HepG2 (cell line): ENCODE data around the gene GDF15. TPM values are rescaled to one million over a fixed set of nuclear protein-coding genes. Genes with fewer than 3 reads are reported as not detected.

Experiments
- ATAC-seq: fragments of 200-7000 bp; cut with Tn5 transposase; 3 replicates; pipeline ENCODE4 v1.9.1; 2020; ENCODE audit warnings: mild to moderate bottlenecking, moderate library complexity
- BruUV-seq: library from RNA; stranded (reverse); fragments of 400-500 nt; replicated peaks from 2 replicates; lab custom pipeline; 2021; lab: Mats Ljungman, UMichigan
- CTCF ChIA-PET: fragments of 300-600 bp; formaldehyde crosslinking; extraction: SDS; loops from one replicate; lab custom pipeline; 2021; ENCODE audit warnings: low total read pairs, inconsistent platforms, low intra/inter-chr PET ratio; lab: Yijun Ruan, JAX
- POLR2A ChIA-PET: fragments of 350-600 bp; sonication (Branson Sonifier 250); formaldehyde crosslinking; loops from one replicate; lab custom pipeline; 2020; ENCODE audit warnings: antibody characterized with exemption, inconsistent platforms; lab: Yijun Ruan, JAX
- DNase-seq: peaks from one replicate; pipeline ENCODE4 v3.0.0-alpha.2; 2015; ENCODE audit warnings: low spot score
- FAIRE-seq: peaks from 3 replicates; lab custom pipeline; 2011; peaks lifted over from hg19 to GRCh38; lab: Jason Lieb, UNC
- H2AFZ ChIP-seq: one replicate; pipeline ENCODE4 v1.6.1; 2011; ENCODE audit warnings: low read length, inconsistent platforms
- H3K27ac ChIP-seq: fragments of 300-600 bp; 3 replicates; pipeline ENCODE4 v1.8.0; 2011; ENCODE audit warnings: mixed run types, mild to moderate bottlenecking, mixed read lengths, low read length, inconsistent platforms; ENCODE audit not compliant: insufficient read depth; ENCODE audit errors: extremely low read length
- H3K27me3 ChIP-seq, 2 experiments: fragments of 200-600 bp in 1 of 2; 2 replicates in 1 of 2; 3 replicates in 1 of 2; pipeline versions ENCODE4 v1.6.0 to v1.8.0; 2011; ENCODE audit warnings: low read length in 2 of 2, mild to moderate bottlenecking in 2 of 2, moderate library complexity in 2 of 2, inconsistent platforms in 1 of 2; ENCODE audit not compliant: insufficient read depth in 2 of 2, control insufficient read depth in 1 of 2
- H3K36me3 ChIP-seq, 2 experiments: fragments of 200-600 bp in 1 of 2; replicated peaks in 1 of 2; 2 replicates in 1 of 2; 3 replicates in 1 of 2; pipeline versions ENCODE4 v1.5.1 to v1.8.0; 2011; ENCODE audit warnings: low read length in 2 of 2, inconsistent platforms in 1 of 2; ENCODE audit not compliant: insufficient read depth in 2 of 2, control insufficient read depth in 1 of 2
- H3K4me1 ChIP-seq: 2 replicates; pipeline ENCODE4 v1.5.1; 2012; ENCODE audit warnings: low read length, inconsistent platforms; ENCODE audit not compliant: insufficient read depth
- H3K4me2 ChIP-seq: 2 replicates; pipeline ENCODE4 v1.6.0; 2011; ENCODE audit warnings: low read depth, low read length, inconsistent platforms
- H3K4me3 ChIP-seq, 3 experiments: fragments of 200-600 bp in 1 of 3; sonication (generic), shearing (Covaris generic) in 1 of 3; replicated peaks in 1 of 3; 2 replicates each; pipeline ENCODE4 v1.5.1; 2011 to 2016; ENCODE audit warnings: low read length in 3 of 3, inconsistent platforms in 2 of 3, low read depth in 2 of 3, mild to moderate bottlenecking in 2 of 3, control low read depth in 1 of 3, mixed read lengths in 1 of 3; ENCODE audit not compliant: insufficient read depth in 1 of 3
- H3K79me2 ChIP-seq: one replicate; pipeline ENCODE4 v1.6.1; 2011; ENCODE audit warnings: low read length, inconsistent platforms; ENCODE audit not compliant: insufficient read depth
- H3K9ac ChIP-seq: 2 replicates; pipeline ENCODE4 v1.6.0; 2011; ENCODE audit warnings: mild to moderate bottlenecking, low read depth, low read length, inconsistent platforms; ENCODE audit not compliant: insufficient read depth
- H3K9me3 ChIP-seq: 2 replicates; pipeline ENCODE4 v1.5.1; 2012; ENCODE audit warnings: mild to moderate bottlenecking, low read length
- H4K20me1 ChIP-seq: 2 replicates; pipeline ENCODE4 v1.6.0; 2011; ENCODE audit warnings: inconsistent platforms, mild to moderate bottlenecking, low read length, moderate library complexity; ENCODE audit not compliant: insufficient read depth
- ARNT2 ChIP-seq: sonication (generic); formaldehyde crosslinking; IDR thresholded peaks from 2 replicates; pipeline ENCODE4 v1.8.0; 2022; ENCODE audit warnings: mild to moderate bottlenecking, low read depth, missing genetic modification reagents, moderate library complexity
- BCL6 ChIP-seq: IDR thresholded peaks from 2 replicates; pipeline ENCODE4 v1.6.1; 2016; ENCODE audit warnings: missing genetic modification reagents, missing compliant biosample characterization
- CBX2 ChIP-seq, 2 experiments: fragments of 200-600 bp in 1 of 2; sonication (generic); formaldehyde crosslinking in 1 of 2; IDR thresholded peaks; 2 replicates each; pipeline versions ENCODE4 v1.7.0 to v1.8.1; 2018 to 2022; ENCODE audit warnings: low read depth in 2 of 2, low read length in 1 of 2, mild to moderate bottlenecking in 1 of 2, missing genetic modification reagents in 1 of 2
- DPF2 ChIP-seq: sonication (generic); formaldehyde crosslinking; IDR thresholded peaks from 2 replicates; pipeline ENCODE4 v1.4.0; 2020; ENCODE audit warnings: mild to moderate bottlenecking, low read depth, missing genetic modification reagents, borderline replicate concordance
- NBN ChIP-seq: fragments of 450-650 bp; conservative IDR thresholded peaks from 2 replicates; pipeline ENCODE4 v1.6.1; 2017
- SOX6 ChIP-seq, 2 experiments: fragments of 450-650 bp in 1 of 2; sonication (generic) in 1 of 2; formaldehyde crosslinking in 1 of 2; IDR thresholded peaks; 2 replicates each; pipeline versions ENCODE4 v1.4.0 to v1.6.1; 2017 to 2020; ENCODE audit warnings: antibody characterized with exemption in 1 of 2, mild to moderate bottlenecking in 1 of 2, missing genetic modification reagents in 1 of 2
- YEATS4 ChIP-seq: sonication (generic); formaldehyde crosslinking; IDR thresholded peaks from 2 replicates; pipeline ENCODE4 v1.4.0; 2020; ENCODE audit warnings: missing genetic modification reagents, borderline replicate concordance
- ZFY ChIP-seq: sonication (generic); formaldehyde crosslinking; IDR thresholded peaks from 2 replicates; pipeline ENCODE4 v1.4.0; 2020; ENCODE audit warnings: missing genetic modification reagents
- ZNF230 ChIP-seq: sonication (generic); formaldehyde crosslinking; IDR thresholded peaks from 2 replicates; pipeline ENCODE4 v1.4.0; 2020; ENCODE audit warnings: mild to moderate bottlenecking, missing genetic modification reagents
- ZNF878 ChIP-seq: sonication (generic); formaldehyde crosslinking; IDR thresholded peaks from 2 replicates; pipeline ENCODE4 v1.8.1; 2023; ENCODE audit warnings: mild to moderate bottlenecking, missing genetic modification reagents, moderate library complexity
- WGBS: methylation state at CpG from one replicate; pipeline ENCODE4 v1.1.6; 2017; ENCODE audit warnings: low lambda C conversion rate; 5-methylcytosine and 5-hydroxymethylcytosine counted together
- in situ Hi-C: cut with HindIII; loops from 2 replicates; pipeline ENCODE4 v1.10.0; 2017; ENCODE audit warnings: low pct_unique_long_range_greater_than_20kb; ENCODE audit not compliant: extremely low pct_ligation_motif_present
- intact Hi-C: fragments of 100-400 bp; cut with micrococcal nuclease; formaldehyde crosslinking; loops from one replicate; pipeline ENCODE4 v1.10.0; 2022; ENCODE audit not compliant: unreplicated experiment
- polyA plus RNA-seq, 8 experiments: library from polyadenylated mRNA; depleted of rRNA in 3 of 8; stranded (reverse) in 7 of 8; unstranded in 1 of 8; fragments of >200 nt; fragmentation: Illumina TruSeq in 4 of 8; extraction: Trizol in 4 of 8; gene quantifications; 2 replicates each; pipeline versions ENCODE4 v1.2.1 to v1.2.3, GENCODE V29; 2011 to 2016; ENCODE audit warnings: low read depth in 4 of 8, missing spikeins in 1 of 8, mixed read lengths in 1 of 8; ENCODE audit not compliant: insufficient read depth in 1 of 8
- total RNA-seq, 5 experiments: library from RNA; depleted of rRNA; stranded (reverse); fragments of >200 nt; fragmentation: Illumina TruSeq; extraction: Trizol; gene quantifications; 2 replicates each; pipeline ENCODE4 v1.2.3, GENCODE V29; 2016; ENCODE audit warnings: low read depth in 1 of 5
- TF ChIP-seq, protein P1 (sequence below): sonication (generic); formaldehyde crosslinking; IDR thresholded peaks from 2 replicates; pipeline ENCODE4 v1.5.0; 2020; ENCODE audit warnings: mild to moderate bottlenecking, missing genetic modification reagents
- TF ChIP-seq, protein P2 (sequence below): IDR thresholded peaks from 2 replicates; pipeline ENCODE4 v1.6.1; 2016
- TF ChIP-seq, protein P3 (sequence below): sonication (generic); formaldehyde crosslinking; IDR thresholded peaks from 2 replicates; pipeline ENCODE4 v1.4.0; 2020; ENCODE audit warnings: missing genetic modification reagents
- TF ChIP-seq, protein P4 (sequence below): sonication (generic); formaldehyde crosslinking; IDR thresholded peaks from 2 replicates; pipeline ENCODE4 v1.5.0; 2020; ENCODE audit warnings: mild to moderate bottlenecking, missing genetic modification reagents, borderline replicate concordance

The GDF15 gene
- total and polyA plus RNA-seq, 2 of the 13 experiments (the other 11 are each of a cell fraction or from before 2014, with no cell fraction given) = 146 to 422 TPM

DNA sequence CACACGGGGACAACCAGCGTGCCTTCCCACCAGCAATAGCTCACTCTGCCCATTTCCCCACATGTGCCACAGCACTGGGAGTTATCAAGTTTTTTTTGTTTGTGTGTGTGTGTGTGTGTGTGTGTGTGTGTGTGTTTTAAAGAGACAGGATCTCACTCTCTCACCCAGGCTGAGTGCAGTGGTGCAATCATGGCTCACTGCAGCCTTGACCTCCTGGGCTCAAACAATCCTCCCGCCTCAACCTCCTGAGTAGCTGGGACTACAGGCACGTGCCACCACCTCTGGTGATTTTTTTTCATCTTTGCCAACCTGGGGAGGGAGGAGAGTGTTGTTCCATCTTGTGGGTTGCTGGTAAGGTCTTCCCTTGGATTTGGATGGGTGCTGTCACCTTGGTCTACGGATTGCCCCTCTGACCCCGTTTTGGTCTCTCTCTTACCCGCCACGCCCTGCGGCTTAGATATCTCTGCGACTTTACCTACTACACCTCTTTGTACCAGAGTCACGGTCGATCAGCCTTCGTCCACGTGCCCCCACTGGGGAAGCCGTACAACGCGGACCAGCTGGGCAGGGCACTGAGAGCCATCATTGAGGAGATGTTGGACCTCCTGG lies 22.9 kb upstream of the GDF15 start:
- H3K36me3 ChIP-seq = peaks cover 14 to 48% of the 10 kb centered on the region in 2 experiments
- WGBS = 83% methylated on average over 17 of the region's 17 CpGs
- in situ Hi-C loops (no loop called here), intact Hi-C loops (no loop called here)
- peak overlapping the region; percentile 90 for H3K27ac ChIP-seq
- H3K9ac ChIP-seq = peak overlapping the region; percentile 75; the same call in 1 of the 2 replicates
- H3K79me2 ChIP-seq = peaks cover 5% of the 10 kb centered on the region
- peak; percentile 54 for DNase-seq
- no peaks in the 10 kb centered on the region for H4K20me1 ChIP-seq
- no peaks in the 10 kb centered on the region for H3K9me3 ChIP-seq
- POLR2A ChIA-PET = interaction anchor here (0.6 to 17.4 kb wide), 6 partner anchors 9 to 180 kb away, joined by 3 to 514 read pairs (median 4); partner anchors contain the start of genes GDF15 and LSM4
- FAIRE-seq = peak; percentile 49
- H3K4me1 ChIP-seq = peaks cover 60% of the 10 kb centered on the region
- ATAC-seq = peak; percentile 23
- H3K27me3 ChIP-seq = no peaks in the 10 kb centered on the region
- BruUV-seq = no TSS peak
- no peak overlapping the region; the same call in 1 of the 2 replicates for H3K4me2 ChIP-seq
- no peak overlapping the region for H2AFZ ChIP-seq
- CTCF ChIA-PET = no interaction called here
- no peak overlapping the region for H3K4me3 ChIP-seq
- TF ChIP-seq BCL6 (0 out of 2 replicates have a peak, but pooled peaks have one; percentile 15), ARNT2 (CRISPR knock-in tag) (no peak; the same call in 1 of the 2 replicates), NBN (no peak), DPF2 (peak; percentile 64; the same call in 1 of the 2 replicates), ZFY (CRISPR knock-in tag) (peak; percentile 31; the same call in 1 of the 2 replicates), ZNF878 (CRISPR knock-in tag) (no peak), SOX6 (IDR thresholded peaks at IDR 0.05) (no peak), SOX6 (CRISPR knock-in tag; IDR thresholded peaks at IDR 0.05) (peak; percentile 93), YEATS4 (peak; percentile 65; the same call in 1 of the 2 replicates), ZNF230 (CRISPR knock-in tag) (no peak), CBX2 (IDR thresholded peaks at IDR 0.05; ENCODE audit: low read depth, low read length) (no peak), CBX2 (CRISPR knock-in tag; IDR thresholded peaks at IDR 0.05; ENCODE audit: low read depth) (0 out of 2 replicates have a peak, but pooled peaks have one; percentile 26)
- TF ChIP-seq, protein P1, sequence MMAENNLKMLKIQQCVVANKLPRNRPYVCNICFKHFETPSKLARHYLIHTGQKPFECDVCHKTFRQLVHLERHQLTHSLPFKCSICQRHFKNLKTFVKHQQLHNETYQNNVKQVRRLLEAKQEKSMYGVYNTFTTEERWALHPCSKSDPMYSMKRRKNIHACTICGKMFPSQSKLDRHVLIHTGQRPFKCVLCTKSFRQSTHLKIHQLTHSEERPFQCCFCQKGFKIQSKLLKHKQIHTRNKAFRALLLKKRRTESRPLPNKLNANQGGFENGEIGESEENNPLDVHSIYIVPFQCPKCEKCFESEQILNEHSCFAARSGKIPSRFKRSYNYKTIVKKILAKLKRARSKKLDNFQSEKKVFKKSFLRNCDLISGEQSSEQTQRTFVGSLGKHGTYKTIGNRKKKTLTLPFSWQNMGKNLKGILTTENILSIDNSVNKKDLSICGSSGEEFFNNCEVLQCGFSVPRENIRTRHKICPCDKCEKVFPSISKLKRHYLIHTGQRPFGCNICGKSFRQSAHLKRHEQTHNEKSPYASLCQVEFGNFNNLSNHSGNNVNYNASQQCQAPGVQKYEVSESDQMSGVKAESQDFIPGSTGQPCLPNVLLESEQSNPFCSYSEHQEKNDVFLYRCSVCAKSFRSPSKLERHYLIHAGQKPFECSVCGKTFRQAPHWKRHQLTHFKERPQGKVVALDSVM (CRISPR knock-in tag) = peak; percentile 99
- TF ChIP-seq, protein P2, sequence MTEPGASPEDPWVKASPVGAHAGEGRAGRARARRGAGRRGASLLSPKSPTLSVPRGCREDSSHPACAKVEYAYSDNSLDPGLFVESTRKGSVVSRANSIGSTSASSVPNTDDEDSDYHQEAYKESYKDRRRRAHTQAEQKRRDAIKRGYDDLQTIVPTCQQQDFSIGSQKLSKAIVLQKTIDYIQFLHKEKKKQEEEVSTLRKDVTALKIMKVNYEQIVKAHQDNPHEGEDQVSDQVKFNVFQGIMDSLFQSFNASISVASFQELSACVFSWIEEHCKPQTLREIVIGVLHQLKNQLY (CRISPR knock-in tag) = no peak
- TF ChIP-seq, protein P3, sequence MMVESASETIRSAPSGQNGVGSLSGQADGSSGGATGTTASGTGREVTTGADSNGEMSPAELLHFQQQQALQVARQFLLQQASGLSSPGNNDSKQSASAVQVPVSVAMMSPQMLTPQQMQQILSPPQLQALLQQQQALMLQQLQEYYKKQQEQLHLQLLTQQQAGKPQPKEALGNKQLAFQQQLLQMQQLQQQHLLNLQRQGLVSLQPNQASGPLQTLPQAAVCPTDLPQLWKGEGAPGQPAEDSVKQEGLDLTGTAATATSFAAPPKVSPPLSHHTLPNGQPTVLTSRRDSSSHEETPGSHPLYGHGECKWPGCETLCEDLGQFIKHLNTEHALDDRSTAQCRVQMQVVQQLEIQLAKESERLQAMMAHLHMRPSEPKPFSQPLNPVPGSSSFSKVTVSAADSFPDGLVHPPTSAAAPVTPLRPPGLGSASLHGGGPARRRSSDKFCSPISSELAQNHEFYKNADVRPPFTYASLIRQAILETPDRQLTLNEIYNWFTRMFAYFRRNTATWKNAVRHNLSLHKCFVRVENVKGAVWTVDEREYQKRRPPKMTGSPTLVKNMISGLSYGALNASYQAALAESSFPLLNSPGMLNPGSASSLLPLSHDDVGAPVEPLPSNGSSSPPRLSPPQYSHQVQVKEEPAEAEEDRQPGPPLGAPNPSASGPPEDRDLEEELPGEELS (CRISPR knock-in tag) = peak; percentile 67; the same call in 1 of the 2 replicates
- TF ChIP-seq, protein P4, sequence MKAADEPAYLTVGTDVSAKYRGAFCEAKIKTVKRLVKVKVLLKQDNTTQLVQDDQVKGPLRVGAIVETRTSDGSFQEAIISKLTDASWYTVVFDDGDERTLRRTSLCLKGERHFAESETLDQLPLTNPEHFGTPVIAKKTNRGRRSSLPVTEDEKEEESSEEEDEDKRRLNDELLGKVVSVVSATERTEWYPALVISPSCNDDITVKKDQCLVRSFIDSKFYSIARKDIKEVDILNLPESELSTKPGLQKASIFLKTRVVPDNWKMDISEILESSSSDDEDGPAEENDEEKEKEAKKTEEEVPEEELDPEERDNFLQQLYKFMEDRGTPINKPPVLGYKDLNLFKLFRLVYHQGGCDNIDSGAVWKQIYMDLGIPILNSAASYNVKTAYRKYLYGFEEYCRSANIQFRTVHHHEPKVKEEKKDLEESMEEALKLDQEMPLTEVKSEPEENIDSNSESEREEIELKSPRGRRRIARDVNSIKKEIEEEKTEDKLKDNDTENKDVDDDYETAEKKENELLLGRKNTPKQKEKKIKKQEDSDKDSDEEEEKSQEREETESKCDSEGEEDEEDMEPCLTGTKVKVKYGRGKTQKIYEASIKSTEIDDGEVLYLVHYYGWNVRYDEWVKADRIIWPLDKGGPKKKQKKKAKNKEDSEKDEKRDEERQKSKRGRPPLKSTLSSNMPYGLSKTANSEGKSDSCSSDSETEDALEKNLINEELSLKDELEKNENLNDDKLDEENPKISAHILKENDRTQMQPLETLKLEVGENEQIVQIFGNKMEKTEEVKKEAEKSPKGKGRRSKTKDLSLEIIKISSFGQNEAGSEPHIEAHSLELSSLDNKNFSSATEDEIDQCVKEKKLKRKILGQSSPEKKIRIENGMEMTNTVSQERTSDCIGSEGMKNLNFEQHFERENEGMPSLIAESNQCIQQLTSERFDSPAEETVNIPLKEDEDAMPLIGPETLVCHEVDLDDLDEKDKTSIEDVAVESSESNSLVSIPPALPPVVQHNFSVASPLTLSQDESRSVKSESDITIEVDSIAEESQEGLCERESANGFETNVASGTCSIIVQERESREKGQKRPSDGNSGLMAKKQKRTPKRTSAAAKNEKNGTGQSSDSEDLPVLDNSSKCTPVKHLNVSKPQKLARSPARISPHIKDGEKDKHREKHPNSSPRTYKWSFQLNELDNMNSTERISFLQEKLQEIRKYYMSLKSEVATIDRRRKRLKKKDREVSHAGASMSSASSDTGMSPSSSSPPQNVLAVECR = peak; percentile 53
